H4 (cell line): ENCODE measurements around the gene PLA1A. TPM values are rescaled to one million over a fixed set of nuclear protein-coding genes. Genes with fewer than 3 reads are reported as not detected.
"Not testable (repeated sequence)": the region's sequence is repeated elsewhere in the genome, so short reads cannot be mapped to it uniquely, and the experiment has no call there.

Source experiments
- DNase-seq: peaks from one replicate; pipeline ENCODE4 v3.0.0-alpha.2; 2015; ENCODE audit warnings: low spot score
- total RNA-seq: library from RNA; depleted of rRNA; stranded (reverse); fragments of >200 nt; shearing (Covaris generic); gene quantifications from 2 replicates; pipeline ENCODE4 v1.2.3, GENCODE V29; 2014

PLA1A gene
- total RNA-seq, 1 experiment from 2014 or later: 0.04 TPM

DNA sequence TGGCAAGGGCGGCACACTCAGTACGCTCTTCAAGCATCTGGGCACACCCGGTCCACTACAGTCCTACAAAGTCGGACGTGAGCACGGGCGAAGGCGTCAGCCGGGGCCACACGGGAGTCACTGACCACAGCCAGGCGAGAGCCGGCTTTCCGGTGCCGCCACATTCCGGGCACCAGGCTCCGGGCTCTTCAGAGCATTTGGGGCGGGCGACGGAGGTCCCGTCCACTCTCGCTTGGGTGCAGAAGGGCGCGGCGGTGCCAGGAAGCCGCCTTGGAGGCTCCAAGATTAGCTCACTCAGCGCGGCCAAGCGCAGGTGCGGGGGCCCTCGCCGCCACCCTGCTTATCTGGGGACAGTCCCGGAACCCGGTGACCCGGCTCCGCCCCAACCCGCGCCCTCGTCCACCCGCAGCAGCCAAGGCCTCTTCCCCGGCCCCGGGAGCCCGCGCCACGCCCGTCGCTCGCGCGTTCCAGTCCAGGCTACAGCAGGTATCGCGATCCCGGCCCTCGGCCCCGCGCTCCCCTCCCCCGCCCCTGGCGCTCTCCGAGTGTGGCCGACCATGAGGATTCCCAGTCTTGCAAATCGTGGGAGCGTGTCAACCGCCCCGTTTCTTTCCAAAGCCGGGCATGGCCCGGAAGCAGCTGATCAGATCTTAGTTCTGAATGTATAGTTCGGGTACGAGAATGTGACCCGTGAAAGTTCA, 18.2 kb upstream of the PLA1A start, which contains the start of gene ADPRH:
TSS of gene ADPRH (plus strand) at position 127 of the 701 bp plus-strand sequence. CDS start 2,678 bp downstream, outside the sequence.
- no peak for DNase-seq

- DNase-seq: no peak
Observed at GRCh38 chr3:119580067-119580760, 17.5 kb upstream of the PLA1A start.

- no peak for DNase-seq
Observed at GRCh38 chr3:119582178-119582577, 15.5 kb upstream of the PLA1A start.

GRCh38 chr3:119585208-119585607, 12.5 kb upstream of the PLA1A start:
- DNase-seq: no peak

DNA sequence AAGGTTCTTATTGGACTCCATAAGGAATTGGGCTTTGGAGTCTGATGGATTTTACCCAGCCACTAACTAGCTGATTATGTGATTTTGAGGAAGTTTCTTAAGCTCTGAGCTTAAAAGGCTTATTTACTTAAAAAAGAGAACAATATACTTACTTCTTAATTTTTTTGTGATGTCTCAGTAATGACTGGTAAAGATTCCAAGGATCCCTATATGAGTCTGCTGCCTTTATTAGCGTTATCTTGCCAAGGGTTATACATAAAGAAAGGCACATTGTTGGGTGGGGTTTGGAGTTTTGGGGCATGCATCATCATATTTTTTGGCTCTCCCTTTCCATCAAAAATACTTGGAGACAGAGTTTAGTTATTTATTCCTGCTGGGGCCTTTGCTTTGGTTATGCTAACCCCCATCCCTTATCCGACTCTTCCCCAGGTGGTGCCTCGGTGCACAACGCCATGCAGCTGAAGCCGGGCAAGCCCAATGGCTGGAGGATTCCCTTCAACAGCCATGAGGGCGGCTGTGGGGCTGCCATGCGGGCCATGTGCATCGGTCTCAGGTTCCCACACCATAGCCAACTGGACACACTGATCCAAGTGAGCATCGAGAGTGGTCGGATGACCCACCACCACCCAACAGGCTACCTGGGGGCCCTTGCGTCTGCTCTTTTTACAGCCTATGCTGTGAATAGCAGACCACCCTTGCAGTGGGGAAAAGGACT, 11.7 kb upstream of the PLA1A start:
- DNase-seq: no peak

GRCh38 chr3:119586733-119587172, 10.9 kb upstream of the PLA1A start:
- DNase-seq: no peak

- no peak for DNase-seq
Observed at GRCh38 chr3:119588112-119588511, 9.6 kb upstream of the PLA1A start.

DNA sequence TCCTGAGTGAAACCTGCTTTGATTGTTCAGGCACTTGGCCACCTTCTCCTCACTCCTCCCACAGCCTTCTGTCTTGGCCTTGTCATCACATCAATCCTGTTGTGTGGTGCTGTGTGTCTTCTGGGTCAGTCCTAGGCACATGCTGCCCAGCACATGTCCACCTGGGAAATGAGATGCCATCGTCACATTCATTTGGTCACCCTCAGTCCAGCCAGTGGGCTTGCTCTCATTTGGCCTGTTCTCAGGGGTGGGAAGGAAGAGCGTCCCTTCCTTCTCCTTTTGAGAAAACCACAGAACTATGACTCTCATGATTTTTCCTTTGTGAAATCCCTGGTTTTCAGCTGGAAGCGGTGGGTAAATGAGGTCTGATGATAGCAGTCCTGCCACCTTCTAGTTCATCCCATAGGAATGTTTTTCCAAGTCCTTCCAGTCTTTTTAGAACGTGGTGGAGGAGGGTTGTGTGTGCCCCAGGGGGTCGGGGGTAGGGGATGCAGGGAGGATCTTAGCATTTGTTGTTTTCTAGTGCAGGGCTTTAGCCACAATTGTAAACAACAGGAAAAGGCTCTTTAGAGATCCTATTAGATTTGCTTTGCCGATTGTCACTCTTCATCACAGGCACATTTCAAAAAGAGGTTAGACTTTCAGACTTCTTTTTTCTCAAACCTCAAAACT, 8.4 kb upstream of the PLA1A start:
- no peak for DNase-seq

DNA sequence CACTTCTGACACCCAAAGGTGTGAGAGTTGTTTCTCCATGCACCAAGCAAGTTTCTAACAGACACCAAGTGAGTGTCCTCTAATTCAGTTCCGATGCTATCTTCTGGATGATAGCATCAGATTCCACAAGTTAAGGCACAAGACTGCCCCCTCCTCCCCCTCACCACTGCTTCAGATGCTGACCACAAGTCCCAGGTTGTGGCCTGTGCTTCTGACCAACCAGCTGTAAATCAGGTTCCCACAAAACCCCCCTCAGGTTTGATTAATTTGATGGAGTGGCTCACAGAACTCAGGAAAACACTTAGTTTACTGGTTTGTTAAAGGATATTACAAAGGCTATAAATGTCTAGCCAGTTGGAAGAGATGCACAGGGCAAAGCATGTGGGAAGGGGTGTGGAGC, 7.0 kb upstream of the PLA1A start:
- DNase-seq: no peak

DNA sequence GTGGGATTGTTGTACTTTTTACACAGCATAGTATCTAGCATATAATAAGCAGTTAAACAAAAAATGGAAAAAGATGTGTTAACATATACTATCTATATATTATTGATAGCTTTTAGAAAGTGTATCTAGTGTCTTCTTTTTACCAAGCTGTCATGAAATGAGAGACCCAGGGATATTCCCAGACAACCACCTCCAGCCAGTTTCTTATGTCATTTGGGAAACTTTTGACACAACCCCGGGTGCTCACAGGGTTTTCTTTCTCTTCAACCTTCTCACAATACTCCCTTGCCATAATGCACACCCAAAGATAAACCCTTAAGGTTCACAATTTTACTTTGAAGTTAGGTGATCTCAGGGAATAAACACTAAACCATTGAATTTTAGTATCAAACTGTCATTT, 4.8 kb upstream of the PLA1A start:
- no peak for DNase-seq

- no peak for DNase-seq
Observed at GRCh38 chr3:119594066-119594465, 3.6 kb upstream of the PLA1A start.

- not testable (repeated sequence) for DNase-seq
Observed at GRCh38 chr3:119594929-119595328, 2.8 kb upstream of the PLA1A start.

DNA sequence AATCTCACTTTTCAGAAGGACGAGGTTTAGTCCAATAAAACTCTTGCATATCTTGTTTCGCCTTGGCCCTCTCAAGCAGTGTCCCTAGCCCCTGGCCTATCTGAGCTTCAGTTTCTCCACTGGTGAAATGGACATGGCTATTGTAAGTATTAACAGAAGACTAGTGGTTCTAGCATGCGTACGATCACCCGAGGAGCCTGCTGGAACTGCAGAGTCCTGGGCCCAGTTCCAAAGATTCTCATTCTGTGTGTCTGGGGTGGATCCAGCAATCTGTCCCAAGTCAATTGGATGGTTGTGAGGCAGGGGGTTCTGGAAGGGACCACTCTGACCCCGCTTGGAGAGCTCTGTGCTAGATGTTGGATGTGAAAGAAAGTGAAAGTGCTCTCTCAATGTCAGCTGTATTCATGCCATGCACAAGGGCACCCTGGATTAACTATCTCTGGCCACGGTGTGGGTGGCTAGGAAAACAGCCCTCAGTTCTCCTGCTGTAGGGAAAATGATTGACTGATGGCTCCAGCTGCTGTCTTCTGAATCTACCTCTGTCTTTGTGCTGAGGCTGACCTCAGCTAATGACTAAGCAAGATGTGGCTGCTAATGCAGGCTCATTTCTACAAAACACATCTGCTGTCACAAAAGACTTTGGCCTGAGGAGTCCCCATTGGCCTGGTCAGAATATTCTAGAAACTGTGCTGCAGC, 1.9 kb upstream of the PLA1A start:
- DNase-seq: no peak

GRCh38 chr3:119596398-119596797, 1.3 kb upstream of the PLA1A start:
- DNase-seq: no peak

DNA sequence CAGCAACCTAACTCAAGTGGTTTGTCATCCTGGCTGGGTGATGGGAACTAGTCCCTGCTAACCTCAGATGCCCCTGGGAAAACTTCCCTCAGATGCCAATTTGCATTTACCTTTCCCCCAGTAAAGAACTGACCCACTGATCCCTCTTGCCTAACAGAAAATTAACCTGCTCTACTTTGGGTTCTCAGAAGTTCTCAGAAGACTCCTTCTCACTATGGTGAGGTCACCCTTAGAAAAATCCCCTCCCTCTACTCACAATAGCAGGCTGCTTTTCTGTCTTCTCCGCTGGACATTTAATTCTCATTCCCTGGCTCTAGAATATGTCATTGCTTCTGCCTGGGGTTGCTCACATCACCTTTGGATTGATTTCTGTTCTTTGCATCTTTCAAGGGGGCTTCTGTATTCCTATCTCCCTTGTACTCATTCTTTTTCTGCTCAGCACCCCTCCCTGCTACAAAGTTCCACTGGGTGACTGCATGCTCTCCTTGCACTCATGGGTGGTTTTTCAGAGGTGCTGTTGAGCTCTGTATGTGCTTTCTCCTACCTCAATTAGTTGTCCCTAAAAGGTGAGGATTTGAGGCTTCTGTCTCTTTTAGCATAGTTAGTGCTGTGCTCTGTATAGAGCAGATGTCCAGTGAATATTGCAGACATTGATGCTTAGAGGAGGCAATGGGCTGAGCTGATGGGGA, 869 bp downstream of the PLA1A start:
- DNase-seq: no peak

- DNase-seq: no peak
Observed at GRCh38 chr3:119599558-119600174, 2.0 kb downstream of the PLA1A start.

DNA sequence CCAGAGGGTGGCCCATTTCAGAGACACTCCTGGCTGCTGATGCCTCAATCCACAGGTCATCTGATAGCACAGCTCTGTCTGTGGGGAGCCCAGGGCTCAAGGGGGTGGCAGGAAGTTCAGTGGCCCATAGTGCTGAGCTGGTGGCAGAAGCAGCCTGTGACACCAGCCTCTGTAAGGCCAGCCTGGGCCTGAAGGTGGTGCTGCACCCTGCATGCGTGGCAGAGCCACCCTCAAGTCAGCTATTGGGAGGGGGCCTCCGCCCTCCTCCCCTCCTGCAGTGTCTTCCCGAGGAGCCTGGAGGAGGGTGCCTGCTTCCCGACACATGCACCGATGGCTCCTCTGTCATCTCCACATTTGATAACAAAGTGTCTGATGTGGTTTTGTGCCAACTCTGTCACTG, 3.0 kb downstream of the PLA1A start:
- peak; percentile 33 for DNase-seq

GRCh38 chr3:119601154-119601553, 3.5 kb downstream of the PLA1A start:
- DNase-seq: no peak

DNA sequence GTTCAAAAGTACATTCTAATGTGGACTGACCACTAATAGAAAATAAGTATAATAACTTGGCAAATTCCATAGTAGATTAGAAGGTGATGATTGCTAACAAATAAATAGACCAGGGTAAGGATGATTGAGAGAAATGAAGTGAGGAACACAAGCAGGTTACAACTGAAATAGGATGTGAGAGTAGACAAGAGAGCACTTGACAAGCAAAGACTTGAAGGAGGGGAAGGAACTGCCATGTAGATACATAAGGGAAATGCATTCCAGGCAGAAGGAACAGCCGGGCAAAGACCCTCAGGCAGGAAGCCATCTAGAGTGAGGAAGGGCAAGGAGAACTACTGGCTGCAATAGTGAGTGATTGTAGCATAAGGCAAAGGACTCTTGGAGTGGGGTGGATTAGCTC, 5.0 kb downstream of the PLA1A start:
- DNase-seq: no peak

GRCh38 chr3:119604878-119605277, 7.2 kb downstream of the PLA1A start:
- DNase-seq: peak; percentile 44
